Astrocyte of the hippocampus (primary cell): ENCODE measurements around the gene GOLPH3.
"Not testable (repeated sequence)": the region's sequence is repeated elsewhere in the genome, so short reads cannot be mapped to it uniquely, and the experiment has no call there.

Experiments
- DNase-seq: peaks from one replicate; pipeline ENCODE4 v3.0.0; 2011; ENCODE audit warnings: low read depth, low spot score

GOLPH3 gene

DNA sequence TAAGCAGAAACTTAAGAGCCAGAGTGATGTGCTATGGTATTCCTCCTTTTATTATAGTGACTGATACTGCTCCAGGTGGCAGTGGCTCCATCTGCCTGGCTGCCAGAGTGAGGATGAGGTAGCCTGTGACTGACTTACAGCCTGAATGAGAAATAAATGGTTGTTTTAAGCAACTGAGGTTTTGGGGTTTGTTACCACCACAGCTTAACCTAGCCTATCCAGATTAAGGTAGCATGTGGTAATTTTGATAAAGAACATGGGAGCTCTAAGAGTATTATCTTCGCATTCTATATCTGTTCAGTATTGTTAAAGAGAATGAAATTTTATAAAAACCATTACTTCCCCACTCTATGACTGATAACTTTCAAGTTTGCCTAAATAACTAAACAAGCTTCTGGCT, 39.0 kb downstream of the GOLPH3 start:
- no peak for DNase-seq

DNA sequence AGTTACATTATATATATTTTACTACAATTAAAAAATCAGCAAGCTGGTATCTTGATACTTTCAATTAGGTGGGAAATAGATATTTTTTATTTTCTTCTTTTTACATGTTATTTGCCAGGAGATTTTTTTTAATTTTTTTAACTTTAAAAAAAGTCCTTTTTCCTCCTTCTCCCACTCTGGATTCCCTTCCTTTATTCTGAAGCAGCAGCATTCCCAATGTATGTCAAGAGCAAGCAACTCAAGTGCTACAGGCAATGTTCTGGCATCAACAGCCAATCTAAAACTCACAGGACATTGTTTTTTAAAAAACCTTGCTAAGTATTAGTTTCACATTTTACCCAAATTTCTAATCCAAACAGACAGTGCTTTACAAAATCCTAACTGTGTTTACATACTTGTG, 41.4 kb downstream of the GOLPH3 start:
- no peak for DNase-seq

- no peak for DNase-seq
Observed at GRCh38 chr5:32131604-32132003, 42.5 kb downstream of the GOLPH3 start.

DNA sequence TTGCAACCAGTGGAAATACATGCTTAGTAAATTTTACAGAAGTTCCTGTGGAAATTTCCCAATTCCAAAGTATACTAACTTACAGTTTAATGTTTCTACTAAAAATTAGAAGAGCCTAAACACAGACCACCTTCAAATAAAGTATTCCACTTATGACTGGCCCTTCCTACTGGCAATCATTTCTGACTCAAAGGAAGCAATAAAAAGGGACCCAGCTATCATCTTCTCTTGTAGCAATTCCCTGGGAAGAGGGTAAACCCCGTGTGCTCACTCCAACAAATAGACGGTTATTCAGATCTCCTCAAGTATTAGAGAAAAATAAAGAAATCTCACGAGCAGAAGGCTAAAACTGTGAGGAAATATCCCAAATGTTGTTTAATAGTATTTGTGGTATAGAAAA, 43.3 kb downstream of the GOLPH3 start:
- DNase-seq: no peak

- DNase-seq: no peak
Observed at GRCh38 chr5:32129074-32129598, 45.0 kb downstream of the GOLPH3 start.

GRCh38 chr5:32127711-32128110, 46.4 kb downstream of the GOLPH3 start:
- no peak for DNase-seq

DNA sequence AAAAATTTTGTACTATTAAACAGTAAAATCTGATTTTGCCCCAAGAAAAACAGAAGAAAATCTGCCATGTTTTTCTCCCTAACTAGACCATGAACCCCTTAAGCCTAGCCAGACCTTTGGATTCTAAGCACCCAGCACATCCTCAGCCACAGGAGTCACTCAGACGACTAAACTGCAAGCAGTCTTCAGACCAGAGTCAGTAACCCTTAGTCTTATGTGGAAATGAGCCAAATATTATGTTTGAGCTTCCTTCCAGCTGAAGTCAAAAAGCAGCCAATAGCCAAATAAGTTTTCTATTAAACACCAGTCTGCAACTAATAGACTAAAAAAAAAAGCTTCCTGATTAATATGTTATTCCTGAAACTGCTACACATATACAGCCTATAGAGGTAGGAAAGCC, 47.4 kb downstream of the GOLPH3 start:
- DNase-seq: no peak

DNA sequence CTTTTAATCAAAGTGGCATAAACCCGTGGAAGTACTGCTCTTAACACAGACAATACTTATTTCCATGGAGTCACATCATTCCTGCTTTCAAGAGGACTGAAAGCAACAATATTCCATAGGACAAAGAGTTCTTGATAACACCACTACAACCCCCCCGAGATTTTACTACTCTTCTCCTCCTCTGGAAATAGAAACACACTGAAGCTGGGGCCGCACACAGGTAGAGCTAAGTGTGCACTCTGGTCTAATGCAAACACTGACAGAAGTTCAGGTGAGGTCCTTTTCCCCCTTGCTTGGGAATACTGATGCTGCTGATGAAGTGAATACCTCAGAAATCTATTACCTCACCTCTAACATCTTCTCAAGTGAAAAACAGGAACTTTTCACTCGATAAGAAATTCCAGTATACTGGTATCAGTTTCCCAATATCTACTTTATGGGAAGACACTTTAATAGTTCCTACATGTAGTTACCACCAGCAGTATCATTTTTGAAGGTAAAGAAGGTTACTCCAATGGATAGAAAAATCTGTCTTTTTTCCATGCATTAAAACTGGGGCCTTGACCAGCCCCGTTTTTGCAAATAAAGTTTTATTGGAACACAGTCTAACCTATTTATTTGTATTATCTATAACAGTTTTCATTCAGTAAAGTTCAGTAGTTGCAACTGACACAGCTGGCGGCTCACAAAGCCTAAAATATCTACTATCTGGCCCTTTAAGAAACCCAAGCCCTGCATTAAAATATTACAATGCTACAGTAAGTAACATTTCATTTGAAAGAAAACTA, 50.0 kb downstream of the GOLPH3 start:
- DNase-seq: no peak

DNA sequence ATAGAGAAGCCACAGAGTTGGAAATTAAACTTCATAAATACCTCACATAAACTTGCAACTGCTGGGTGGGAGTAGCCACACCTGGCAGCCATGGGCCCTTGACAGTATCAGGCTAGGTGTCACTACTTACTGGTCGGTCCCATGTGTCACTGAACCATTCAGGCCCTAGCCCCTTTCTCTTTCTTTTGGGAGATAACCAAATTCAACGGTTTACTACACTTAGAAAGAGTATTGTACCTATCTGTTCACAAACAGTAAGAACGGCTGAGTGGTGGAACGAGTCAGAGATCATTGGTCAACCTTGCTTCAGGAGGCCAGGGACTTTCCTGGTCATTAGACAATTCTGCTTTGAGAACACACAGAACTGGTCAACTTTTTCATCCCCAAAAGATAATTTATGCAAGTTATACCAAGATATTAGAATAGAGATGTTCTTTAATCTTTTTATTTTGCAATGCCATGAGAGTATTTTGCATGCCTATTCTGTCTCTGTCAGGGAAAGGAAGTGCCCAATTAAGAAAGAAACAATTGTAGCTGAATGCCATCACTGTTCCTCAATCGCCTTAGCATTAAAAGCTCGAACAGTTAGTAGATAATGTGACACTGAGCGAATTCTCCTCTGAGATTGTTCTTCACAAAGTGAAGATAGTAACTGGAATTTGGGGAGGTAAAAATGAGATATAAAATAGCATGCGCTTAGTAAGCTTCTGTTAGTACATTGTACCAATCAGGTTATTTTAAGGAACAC, 50.9 kb downstream of the GOLPH3 start:
- no peak for DNase-seq

DNA sequence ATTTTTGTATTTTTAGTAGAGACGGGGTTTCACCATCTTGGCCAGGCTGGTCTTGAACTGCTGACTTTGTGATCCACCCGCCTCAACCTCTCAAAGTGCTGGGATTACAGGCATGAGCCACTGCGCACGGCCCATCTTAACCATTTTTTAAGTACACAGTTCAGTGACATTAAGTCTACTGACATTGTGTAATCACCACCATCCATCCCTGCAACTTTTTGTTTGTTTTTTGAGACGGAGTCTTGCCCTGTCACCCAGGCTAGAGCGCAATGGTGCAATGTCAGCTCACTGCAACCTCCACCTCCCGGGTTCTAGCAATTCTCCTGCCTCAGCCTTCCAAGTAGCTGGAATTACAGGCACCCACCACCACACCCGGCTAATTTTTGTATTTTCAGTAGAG, 55.2 kb downstream of the GOLPH3 start:
- DNase-seq: not testable (repeated sequence)

DNA sequence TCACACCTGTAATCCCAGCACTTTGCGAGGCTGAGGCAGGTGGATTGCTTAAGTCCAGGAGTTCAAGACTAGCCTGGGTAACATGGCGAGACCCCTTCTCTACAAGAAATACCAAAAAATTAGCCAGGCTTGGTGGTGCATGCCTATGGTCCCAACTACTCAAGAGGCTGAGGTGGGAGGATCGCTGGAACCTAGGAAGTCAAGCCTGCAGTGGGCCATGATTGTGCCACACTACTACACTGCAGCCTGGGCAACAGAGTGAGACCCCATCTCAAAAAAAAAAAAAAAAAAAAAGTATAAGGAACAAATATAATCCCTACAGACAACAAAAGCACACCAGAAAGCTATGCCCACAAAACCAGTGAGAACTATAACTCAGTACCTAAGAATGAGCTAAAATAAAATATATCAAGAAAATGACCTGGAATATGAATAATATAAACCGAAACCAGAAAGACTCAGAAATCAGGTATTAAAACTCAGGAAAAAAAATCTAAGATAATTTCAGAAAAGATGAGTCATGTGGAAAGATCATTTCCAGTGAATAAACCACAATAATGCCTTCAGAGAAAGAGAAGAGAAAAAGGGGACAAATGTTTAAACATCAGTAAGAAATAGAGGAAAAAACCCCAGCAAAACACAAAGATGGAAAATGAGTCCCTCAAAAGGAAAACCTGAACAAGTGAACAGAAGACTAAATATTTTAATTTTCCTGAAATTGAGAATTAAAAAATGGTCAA, 57.4 kb downstream of the GOLPH3 start:
- no peak for DNase-seq

DNA sequence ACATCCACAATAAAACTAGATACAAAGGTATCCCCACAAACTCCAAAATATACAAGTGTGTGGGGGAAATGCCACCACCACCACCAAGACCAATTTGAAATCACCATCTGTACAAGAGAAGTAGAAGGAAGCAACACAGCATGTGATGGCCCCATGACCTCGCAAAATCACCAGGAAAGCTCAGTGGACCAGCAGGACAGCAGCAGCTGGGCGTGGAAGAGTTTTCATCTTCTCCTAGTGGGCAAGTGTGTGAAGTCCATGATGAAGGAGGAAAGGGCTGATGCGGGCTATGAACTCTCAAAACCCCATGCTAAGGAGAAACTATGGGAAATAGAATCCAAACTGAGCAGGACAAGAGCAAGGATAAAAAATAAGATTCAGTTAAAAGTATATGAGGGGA, 58.1 kb downstream of the GOLPH3 start:
- no peak for DNase-seq

GRCh38 chr5:32110111-32110696, 63.9 kb downstream of the GOLPH3 start:
- DNase-seq: no peak

DNA sequence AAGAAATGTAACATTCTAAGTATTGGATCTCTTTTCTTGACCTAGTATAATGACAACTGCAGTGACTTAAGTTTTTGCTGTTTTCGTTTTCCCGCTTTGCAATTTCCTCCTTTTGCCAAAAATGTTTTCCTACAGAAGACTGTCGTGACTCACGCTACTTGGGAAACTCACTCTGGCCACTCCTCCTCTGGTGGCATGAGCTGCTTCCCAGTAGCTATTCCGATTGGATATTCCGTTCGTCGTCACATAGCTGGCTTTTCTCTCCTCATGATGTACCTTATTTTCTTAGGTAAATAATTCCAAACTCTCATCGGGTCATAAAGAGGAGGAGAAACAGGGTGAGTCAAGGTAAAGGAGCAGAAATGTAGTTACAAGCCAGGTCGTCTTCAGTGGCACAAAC, 64.9 kb downstream of the GOLPH3 start:
- DNase-seq: no peak

- DNase-seq: no peak
Observed at GRCh38 chr5:32108167-32108566, 66.0 kb downstream of the GOLPH3 start.

DNA sequence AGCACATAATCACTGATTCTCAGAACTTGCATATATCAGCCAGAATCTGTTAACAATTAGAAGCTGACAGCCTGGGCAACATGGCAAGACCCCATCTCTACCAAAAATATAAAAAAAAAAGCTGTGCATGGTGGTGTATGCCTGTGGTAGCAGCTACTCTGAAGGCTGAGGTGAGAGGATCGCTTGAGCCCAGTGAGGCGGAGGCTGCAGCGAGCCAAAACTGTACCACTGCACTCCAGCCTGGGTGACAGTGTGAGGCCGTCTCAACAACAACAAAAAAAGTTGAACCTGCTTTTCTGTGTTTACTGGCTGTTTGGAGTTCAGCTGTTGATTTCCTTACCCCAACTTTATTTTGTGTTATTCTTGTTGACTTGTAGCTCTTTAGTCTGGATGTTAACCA, 66.8 kb downstream of the GOLPH3 start:
- DNase-seq: no peak

- DNase-seq: no peak
Observed at GRCh38 chr5:32103521-32103920, 70.6 kb downstream of the GOLPH3 start.

- no peak for DNase-seq
Observed at GRCh38 chr5:32102254-32102986, 71.7 kb downstream of the GOLPH3 start.

- DNase-seq: no peak
Observed at GRCh38 chr5:32100691-32101302, 73.3 kb downstream of the GOLPH3 start.

DNA sequence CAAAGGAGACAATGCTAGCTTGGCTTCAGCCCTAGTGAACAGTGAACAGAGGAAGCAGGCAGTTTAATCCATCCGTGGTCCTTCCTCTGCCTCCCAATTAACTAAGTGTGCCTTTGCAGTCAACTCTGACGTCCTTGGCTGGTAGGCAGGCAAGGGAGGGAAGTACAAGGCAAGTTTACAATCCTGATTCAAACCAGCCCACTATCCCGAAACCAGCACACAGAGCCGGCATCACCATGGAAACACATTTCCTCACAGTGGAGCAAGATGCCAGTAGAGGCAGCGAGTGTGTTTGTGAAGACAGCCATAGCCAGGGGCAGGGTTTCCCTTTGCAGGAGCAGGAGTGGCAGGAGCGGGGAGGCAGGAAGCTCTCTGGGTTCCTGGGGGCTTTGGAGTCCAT, 73.9 kb downstream of the GOLPH3 start:
- peak; percentile 18 for DNase-seq
